Smooth muscle cell (in vitro differentiated cells): ENCODE measurements around the gene XAB2. TPM values are rescaled to one million over a fixed set of nuclear protein-coding genes. Genes with fewer than 3 reads are reported as not detected.

Experiments used
- DNase-seq: peaks from one replicate; lab custom pipeline; 2025; ENCODE audit not compliant: unreplicated experiment; lab: John Stamatoyannopoulos, UW
- H2AFZ ChIP-seq: fragments of 200-600 bp; sonication (generic); 2 replicates; pipeline ENCODE4 v1.6.0; 2016; ENCODE audit warnings: antibody characterized with exemption, low read depth, mild to moderate bottlenecking
- H3F3A ChIP-seq: fragments of 200-600 bp; sonication (generic); 2 replicates; pipeline ENCODE4 v1.6.0; 2017; ENCODE audit warnings: antibody characterized with exemption, low read depth
- H3K27ac ChIP-seq: fragments of 200-600 bp; sonication (generic); 2 replicates; pipeline ENCODE4 v1.5.1; 2016; ENCODE audit warnings: low read depth, mild to moderate bottlenecking
- H3K27me3 ChIP-seq: fragments of 200-600 bp; sonication (generic); 2 replicates; pipeline ENCODE4 v1.6.1; 2016; ENCODE audit warnings: low read depth, mild to moderate bottlenecking
- H3K36me3 ChIP-seq: fragments of 200-600 bp; sonication (generic); 2 replicates; pipeline ENCODE4 v1.5.1; 2016; ENCODE audit warnings: low read depth
- H3K4me1 ChIP-seq: fragments of 200-600 bp; sonication (generic); 2 replicates; pipeline ENCODE4 v1.5.1; 2016; ENCODE audit warnings: low read depth
- H3K4me2 ChIP-seq: fragments of 200-600 bp; sonication (generic); 2 replicates; pipeline ENCODE4 v1.6.0; 2016; ENCODE audit warnings: mild to moderate bottlenecking
- H3K4me3 ChIP-seq: fragments of 200-600 bp; sonication (generic); 2 replicates; pipeline ENCODE4 v1.5.1; 2016; ENCODE audit warnings: mild to moderate bottlenecking
- H3K79me2 ChIP-seq: fragments of 200-600 bp; sonication (generic); 2 replicates; pipeline ENCODE4 v1.6.0; 2016; ENCODE audit warnings: low read depth, mild to moderate bottlenecking
- H3K9ac ChIP-seq: fragments of 200-600 bp; sonication (generic); 2 replicates; pipeline ENCODE4 v1.6.0; 2016; ENCODE audit warnings: low read depth
- H3K9me3 ChIP-seq: fragments of 200-600 bp; sonication (generic); replicated peaks from 2 replicates; pipeline ENCODE4 v1.5.1; 2016; ENCODE audit warnings: low read depth
- H4K20me1 ChIP-seq: fragments of 200-600 bp; sonication (generic); 2 replicates; pipeline ENCODE4 v1.6.0; 2016; ENCODE audit warnings: low read depth
- CTCF ChIP-seq: fragments of 200-600 bp; sonication (generic); IDR thresholded peaks from 2 replicates; pipeline ENCODE4 v1.5.1; 2017; ENCODE audit warnings: borderline replicate concordance, mild to moderate bottlenecking, antibody characterized with exemption; ENCODE audit not compliant: insufficient read depth, poor library complexity, severe bottlenecking
- WGBS: methylation state at CpG from one replicate; pipeline ENCODE4 v1.1.7; 2016; ENCODE audit warnings: low lambda C conversion rate; 5-methylcytosine and 5-hydroxymethylcytosine counted together
- polyA plus RNA-seq: library from polyadenylated mRNA; unstranded; fragments of >200 nt; fragmentation: Nextera tagmentation; extraction: Ambion mirVana; gene quantifications from 2 replicates; pipeline ENCODE4 v1.2.1, GENCODE V29; 2016
- total RNA-seq: library from RNA; depleted of rRNA; stranded (reverse); fragments of >200 nt; gene quantifications from 2 replicates; pipeline ENCODE4 v1.2.3, GENCODE V29; 2014

The XAB2 gene
- total and polyA plus RNA-seq, 2 experiments from 2014 or later, result 26.9 to 36.3 TPM

GRCh38 chr19:7636317-7636690, 7.0 kb upstream of the XAB2 start:
- Histone ChIP-seq H3K4me2 (peak overlapping the region; percentile 82), H2AFZ (no peak overlapping the region), H3K9me3 (no peaks in the 10 kb centered on the region), H3K9ac (no peak overlapping the region), H3F3A (no peaks in the 10 kb centered on the region), H4K20me1 (no peaks in the 10 kb centered on the region), H3K36me3 (no peaks in the 10 kb centered on the region), H3K4me1 (no peaks in the 10 kb centered on the region), H3K4me3 (no peak overlapping the region), H3K79me2 (no peaks in the 10 kb centered on the region), H3K27ac (no peak overlapping the region), H3K27me3 (peaks cover 30% of the 10 kb centered on the region)
- no peak for TF ChIP-seq CTCF
- WGBS, result 87% methylated on average over 16 of the region's 16 CpGs
- no peak for DNase-seq

DNA sequence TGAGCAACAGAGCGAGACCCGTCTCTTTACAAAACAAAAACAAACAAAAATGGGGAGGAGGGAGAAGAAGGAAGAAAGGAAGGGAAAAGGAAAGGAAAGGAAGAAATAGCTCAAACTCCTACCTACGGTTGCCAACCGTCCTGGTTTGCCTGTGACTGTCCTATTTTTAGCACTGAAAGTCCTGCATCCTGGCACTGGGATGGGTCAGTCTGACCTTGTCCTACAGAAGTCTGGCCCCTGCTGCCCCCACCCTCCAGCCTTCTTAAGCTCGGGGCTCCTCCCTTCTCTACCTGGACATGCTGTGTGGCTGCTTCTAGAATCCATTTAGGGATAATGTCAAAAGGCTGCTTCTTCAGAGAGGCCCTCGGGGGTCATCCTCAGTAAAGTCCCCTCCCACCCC, 6.3 kb upstream of the XAB2 start:
- H3K36me3 ChIP-seq, result no peaks in the 10 kb centered on the region
- WGBS, result 81% methylated on average over 6 of the region's 6 CpGs
- no peaks in the 10 kb centered on the region for H4K20me1 ChIP-seq
- no peak for DNase-seq
- peaks cover 5% of the 10 kb centered on the region for H3K4me1 ChIP-seq
- no peak overlapping the region for H3K9ac ChIP-seq
- no peak overlapping the region for H3K27ac ChIP-seq
- no peaks in the 10 kb centered on the region for H3K9me3 ChIP-seq
- peaks cover 30% of the 10 kb centered on the region for H3K27me3 ChIP-seq
- no peak overlapping the region for H2AFZ ChIP-seq
- TF ChIP-seq CTCF, result no peak
- H3F3A ChIP-seq, result no peaks in the 10 kb centered on the region
- no peak overlapping the region for H3K4me3 ChIP-seq
- peaks cover 4% of the 10 kb centered on the region for H3K79me2 ChIP-seq
- H3K4me2 ChIP-seq, result no peak overlapping the region

DNA sequence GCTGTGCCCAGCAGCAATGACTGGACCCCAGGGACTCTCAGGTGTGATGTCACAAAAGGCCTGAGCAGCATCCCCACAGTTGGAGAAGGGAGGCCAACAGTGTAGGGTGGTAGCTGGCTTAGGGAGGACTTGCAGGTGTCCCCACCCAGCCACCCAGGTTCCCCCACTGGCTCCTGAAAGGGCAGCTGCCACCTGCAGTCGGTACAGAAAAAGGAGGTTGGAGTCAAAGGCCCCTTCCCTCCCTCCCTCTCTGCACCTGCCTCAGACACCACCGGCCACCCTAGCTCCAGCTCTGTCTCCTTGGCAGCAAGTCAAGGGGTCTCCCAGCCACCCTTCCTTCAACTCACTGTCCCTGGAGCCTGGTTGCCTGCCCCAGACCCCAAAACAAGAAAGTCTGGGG, 4.4 kb upstream of the XAB2 start, which contains the start of gene PCP2:
TSS of gene PCP2 (minus strand) at position 22 of the 400 bp plus-strand sequence. CDS start 262 bp downstream, outside the sequence.
- Histone ChIP-seq H3K9ac (no peak within 1 kb of the TSS), H3K4me3 (no peak within 1 kb of the TSS), H3K36me3 (no peaks in the 10 kb centered on the region), H3K4me1 (peaks cover 11% of the 10 kb centered on the region), H2AFZ (no peak within 1 kb of the TSS), H3F3A (no peaks in the 10 kb centered on the region), H3K27me3 (peaks cover 30% of the 10 kb centered on the region), H3K4me2 (no peak within 1 kb of the TSS), H3K9me3 (no peaks in the 10 kb centered on the region), H3K79me2 (peaks cover 21% of the 10 kb centered on the region), H3K27ac (no peak within 1 kb of the TSS), H4K20me1 (no peaks in the 10 kb centered on the region)
- no peak for DNase-seq
- TF ChIP-seq CTCF, result no peak
- WGBS, result 57% methylated on average over 1 of the region's 2 CpGs
